GM10266 (cell line): ENCODE data around the gene KRTAP4-9.
"Not testable (repeated sequence)": the region's sequence is repeated elsewhere in the genome, so short reads cannot be mapped to it uniquely, and the experiment has no call there.

ENCODE experiments used
- DNase-seq: peaks from one replicate; pipeline ENCODE4 v3.0.0; 2012; ENCODE audit errors: extremely low spot score
- TF ChIP-seq, protein P1 (sequence below): IDR thresholded peaks from 2 replicates; pipeline ENCODE4 v1.5.1; 2012; ENCODE audit warnings: mild to moderate bottlenecking, low read depth; ENCODE audit not compliant: control insufficient read depth, insufficient read depth; ENCODE audit errors: missing control alignments

Gene KRTAP4-9

DNA sequence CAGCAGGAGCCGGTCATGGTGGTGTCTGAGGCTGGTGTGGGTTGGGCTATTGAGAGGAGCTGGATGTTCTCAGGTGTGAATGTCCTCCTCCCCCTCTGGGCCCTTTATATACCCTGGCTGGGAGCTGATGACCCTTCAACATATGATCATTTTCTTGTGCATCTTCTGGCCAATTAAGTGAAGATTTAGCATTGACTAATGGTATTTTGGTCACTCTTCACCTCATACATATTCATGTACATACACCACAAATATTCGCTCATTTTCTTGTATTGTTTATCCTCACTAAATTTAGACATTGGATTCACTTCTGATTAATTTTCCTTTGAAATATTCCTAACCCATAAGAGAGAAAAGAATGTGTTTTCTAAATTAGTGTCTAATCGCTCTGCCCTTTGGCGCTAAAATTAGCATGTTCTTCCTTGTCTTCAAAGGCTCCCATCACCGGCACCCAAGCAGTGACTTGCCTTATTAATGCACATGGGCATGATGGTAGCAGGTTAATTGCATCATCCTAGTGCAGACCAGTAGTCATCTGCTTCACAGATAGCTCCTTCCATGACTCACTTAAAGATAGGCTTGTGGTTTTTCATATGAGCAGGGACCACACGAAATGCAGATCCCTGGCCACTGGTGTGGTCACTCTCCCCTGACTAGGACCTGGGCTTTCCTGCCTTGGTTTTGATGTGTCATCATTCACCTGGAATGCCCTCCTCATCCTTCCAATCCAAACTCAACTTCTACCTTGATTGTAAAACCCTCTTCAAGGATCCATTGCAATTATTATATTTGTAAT, 39.2 kb upstream of the KRTAP4-9 start, which contains the start of gene KRTAP2-4:
Gene KRTAP2-4 (minus strand): TSS at position 51 of the 796 bp plus-strand sequence. CDS start 34 bp downstream, at position 17.
- TF ChIP-seq, protein P1, sequence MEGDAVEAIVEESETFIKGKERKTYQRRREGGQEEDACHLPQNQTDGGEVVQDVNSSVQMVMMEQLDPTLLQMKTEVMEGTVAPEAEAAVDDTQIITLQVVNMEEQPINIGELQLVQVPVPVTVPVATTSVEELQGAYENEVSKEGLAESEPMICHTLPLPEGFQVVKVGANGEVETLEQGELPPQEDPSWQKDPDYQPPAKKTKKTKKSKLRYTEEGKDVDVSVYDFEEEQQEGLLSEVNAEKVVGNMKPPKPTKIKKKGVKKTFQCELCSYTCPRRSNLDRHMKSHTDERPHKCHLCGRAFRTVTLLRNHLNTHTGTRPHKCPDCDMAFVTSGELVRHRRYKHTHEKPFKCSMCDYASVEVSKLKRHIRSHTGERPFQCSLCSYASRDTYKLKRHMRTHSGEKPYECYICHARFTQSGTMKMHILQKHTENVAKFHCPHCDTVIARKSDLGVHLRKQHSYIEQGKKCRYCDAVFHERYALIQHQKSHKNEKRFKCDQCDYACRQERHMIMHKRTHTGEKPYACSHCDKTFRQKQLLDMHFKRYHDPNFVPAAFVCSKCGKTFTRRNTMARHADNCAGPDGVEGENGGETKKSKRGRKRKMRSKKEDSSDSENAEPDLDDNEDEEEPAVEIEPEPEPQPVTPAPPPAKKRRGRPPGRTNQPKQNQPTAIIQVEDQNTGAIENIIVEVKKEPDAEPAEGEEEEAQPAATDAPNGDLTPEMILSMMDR: no peak
- no peak for DNase-seq

DNA sequence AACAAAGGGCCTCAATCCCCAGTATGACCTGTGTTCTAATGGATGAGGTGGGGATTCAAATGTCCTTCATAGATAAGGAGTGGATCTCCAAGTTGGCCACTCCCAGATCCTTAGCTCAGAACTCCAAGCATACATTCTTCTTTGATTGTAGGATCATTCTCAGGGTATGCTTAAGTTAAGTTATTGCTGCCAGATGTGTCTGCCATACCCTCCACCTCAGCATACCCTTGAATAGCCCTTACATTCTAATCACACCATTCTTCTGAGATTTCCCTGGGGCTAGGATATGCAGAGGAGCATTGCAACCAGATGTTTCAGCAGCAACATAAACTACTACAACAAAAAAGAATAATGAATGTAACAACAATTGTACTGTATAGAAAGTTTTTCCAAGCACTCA, 37.9 kb upstream of the KRTAP4-9 start:
- no peak for DNase-seq
- TF ChIP-seq, protein P1: no peak

DNA sequence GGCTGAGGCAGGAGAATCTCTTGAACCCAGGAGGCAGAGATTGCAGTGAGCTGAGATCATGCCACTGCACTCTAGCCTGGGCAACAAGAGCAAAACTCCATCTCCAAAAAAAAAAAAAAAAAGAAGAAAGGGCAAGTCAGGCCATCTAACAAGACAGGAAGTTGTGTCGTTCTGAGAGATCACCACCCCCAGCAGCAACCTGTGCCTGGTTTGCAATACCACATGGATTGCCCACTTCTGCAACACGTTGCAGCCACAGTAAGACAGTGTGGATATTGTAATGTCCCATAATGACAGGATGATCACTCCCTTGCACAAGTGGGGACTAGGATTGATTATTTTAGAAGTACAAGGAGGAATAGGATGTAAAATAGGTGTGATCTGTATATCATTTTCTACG, 36.2 kb upstream of the KRTAP4-9 start:
- TF ChIP-seq, protein P1: no peak
- DNase-seq: no peak

- no peak for DNase-seq
- TF ChIP-seq, protein P1: no peak
Measured at GRCh38 chr17:41071606-41072360, 33.4 kb upstream of the KRTAP4-9 start.

GRCh38 chr17:41073676-41074075, 31.5 kb upstream of the KRTAP4-9 start:
- TF ChIP-seq, protein P1: no peak
- DNase-seq: no peak

GRCh38 chr17:41076788-41077187, 28.4 kb upstream of the KRTAP4-9 start:
- no peak for DNase-seq
- TF ChIP-seq, protein P1: no peak

- TF ChIP-seq, protein P1: no peak
Measured at GRCh38 chr17:41082626-41083025, 22.6 kb upstream of the KRTAP4-9 start.

DNA sequence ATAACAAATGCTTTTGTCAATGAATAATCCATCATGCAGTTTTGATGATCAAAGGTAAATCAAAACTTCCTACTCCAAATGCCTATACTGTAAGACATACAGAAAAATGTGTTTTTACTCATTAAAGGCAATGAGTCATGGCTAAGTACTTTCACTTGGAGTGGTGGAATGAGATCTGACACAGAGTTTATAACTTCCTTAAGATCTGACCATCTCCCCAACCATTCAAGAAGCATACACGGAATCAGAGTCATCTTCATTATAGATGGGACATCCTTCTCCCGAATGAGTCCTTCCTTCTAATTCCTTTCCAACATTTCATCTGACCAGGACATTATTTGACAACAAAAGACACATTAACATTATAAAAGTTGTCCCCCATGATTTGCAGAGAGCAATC, 21.8 kb upstream of the KRTAP4-9 start:
- not testable (repeated sequence) for DNase-seq

More at GRCh38 chr17:41082626-41083025, 22.6 kb upstream of the KRTAP4-9 start:
- DNase-seq: no peak

GRCh38 chr17:41084100-41084856, 20.9 kb upstream of the KRTAP4-9 start, which contains the start of gene KRTAP4-7:
Gene KRTAP4-7 (plus strand): TSS chr17:41084150. CDS start chr17:41084207, 57 bp downstream.
- DNase-seq: not testable (repeated sequence)
